Ramos (cell line): ENCODE results near the gene ANKS3.

ENCODE experiments used
- in situ Hi-C: fragments of 300-500 bp; cut with MboI; formaldehyde crosslinking; loops from one replicate; pipeline ENCODE4 v1.14.3; 2022; ENCODE audit warnings: low sequenced_read_pairs; ENCODE audit not compliant: unreplicated experiment

ANKS3 gene

DNA sequence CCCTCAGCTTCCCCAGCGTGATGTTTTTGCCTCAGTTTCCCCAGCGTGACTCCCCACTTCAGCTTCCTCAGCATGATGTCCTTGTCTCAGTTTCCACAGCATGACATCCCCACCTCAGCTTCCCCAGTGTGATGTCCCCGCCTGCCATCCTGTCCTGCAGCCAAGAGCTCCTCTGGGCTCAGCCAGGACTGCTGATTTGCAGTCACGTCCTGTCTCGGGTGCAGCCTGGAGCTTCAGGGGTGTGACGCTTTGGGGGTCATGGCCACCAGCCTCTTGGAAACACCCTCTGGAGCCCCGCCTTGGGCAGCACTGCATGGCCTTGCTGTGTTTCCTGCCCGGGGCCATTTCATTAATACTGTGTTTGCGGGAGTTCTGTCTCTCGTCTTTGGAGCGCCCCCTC is 57.2 kb downstream of the ANKS3 start:
- in situ Hi-C loops = no loop called here

- in situ Hi-C loops = no loop called here
Observed at GRCh38 chr16:4675864-4676786, 57.9 kb downstream of the ANKS3 start.

DNA sequence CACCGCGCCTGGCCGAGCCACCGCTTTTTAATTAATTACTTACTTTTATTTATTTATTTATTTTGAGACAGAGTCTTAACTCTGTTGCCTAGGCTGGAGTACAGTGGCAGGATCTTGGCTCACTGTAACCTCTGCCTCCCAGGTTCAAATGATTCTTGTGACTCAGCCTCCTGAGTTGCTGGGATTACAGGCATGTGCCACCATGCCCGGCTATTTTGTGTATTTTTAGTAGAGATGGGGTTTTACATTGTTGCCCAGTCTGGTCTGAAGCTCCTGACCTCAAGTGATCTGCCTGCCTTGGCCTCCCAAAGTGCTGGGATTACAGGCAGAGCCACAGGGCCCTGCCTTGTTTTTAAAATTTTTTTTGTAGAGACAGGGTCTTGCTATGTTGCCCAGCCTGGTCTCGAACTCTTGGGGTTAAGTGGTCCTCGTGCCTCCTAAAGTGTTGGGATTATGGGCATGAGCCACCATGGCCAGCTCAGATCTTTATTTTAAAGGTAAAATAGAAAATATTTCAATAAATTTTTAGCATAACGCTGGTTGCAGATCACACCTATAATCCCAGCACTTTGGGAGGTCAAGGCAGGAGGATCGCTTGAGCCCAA is 59.0 kb downstream of the ANKS3 start:
- in situ Hi-C loops = no loop called here

DNA sequence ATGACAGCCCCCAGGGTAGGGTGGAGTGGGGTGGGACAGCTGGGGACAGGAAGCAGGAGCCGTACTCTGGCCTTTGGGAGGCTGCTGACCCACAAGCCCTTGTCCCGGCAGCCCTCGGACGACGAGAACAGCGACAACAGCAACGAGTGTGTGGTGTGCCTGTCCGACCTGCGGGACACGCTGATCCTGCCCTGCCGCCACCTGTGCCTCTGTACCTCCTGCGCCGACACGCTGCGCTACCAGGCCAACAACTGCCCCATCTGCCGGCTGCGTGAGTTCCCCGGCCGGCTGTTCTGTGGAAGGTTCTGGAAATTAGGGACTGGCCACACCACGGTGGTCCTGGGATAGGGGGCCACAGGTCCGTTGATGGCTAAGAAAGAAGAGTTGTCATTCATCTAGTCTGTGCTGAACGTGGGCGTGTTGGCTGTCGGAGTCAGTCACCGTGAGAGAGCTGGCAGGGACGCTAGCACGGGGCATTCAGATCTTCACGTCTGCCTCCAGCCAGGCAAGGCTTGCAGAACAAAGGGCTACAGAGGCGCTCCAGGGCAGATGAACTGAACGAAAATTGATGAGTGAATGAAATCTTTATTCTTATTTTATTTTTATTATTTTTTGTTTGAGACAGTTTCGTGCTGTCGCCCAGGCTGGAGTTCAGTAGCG is 60.6 kb downstream of the ANKS3 start:
- in situ Hi-C loops = no loop called here

- in situ Hi-C loops = no loop called here
Observed at GRCh38 chr16:4668313-4668960, 65.6 kb downstream of the ANKS3 start.

- in situ Hi-C loops = no loop called here
Observed at GRCh38 chr16:4667203-4667963, 66.7 kb downstream of the ANKS3 start.

GRCh38 chr16:4666537-4667202 is 67.4 kb downstream of the ANKS3 start:
- in situ Hi-C loops = no loop called here

DNA sequence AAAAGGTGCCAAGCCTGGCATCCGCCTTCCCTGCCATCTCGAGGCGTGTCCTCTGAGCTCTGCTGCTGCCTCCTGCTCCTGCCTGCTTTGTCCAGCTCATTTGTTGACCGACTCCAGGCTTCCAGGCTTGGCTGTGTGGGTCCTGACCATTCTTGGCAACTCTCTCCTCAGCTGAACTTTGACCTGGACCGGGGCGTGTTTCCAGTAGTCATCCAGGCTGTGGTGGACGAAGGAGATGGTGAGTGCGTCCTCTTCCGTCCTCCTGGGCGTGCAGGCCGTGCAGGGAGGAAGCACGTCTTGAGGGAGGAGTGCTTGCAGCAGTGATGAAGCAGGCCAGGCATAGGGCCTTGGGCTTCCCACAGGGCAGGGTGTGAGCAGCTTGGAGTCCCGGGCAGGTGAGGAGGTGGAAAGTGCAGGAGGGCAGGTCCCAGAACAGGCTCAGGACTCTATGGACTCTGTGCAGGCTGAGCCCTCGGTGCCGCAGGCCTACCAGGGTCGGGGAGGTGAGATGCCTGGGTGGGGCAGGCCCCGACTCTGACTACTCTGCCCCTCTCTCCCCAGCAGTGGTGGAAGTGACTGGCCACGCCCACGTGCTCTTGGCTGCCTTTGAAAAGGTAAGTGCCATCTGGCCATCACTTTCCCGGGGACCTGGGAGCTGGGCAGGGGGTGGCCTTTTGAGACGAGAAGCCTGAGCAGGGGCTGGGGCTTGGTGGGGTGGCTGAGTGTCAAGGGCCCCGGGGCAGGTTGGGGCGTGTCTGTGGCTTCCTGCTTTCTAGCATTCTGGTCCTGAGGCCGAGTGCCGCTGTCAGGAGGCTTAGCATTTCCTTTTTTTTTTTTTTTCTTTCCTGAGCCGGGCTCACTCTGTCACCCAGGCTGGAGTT is 69.3 kb downstream of the ANKS3 start:
- in situ Hi-C loops = no loop called here

GRCh38 chr16:4663777-4664465 is 70.2 kb downstream of the ANKS3 start:
- in situ Hi-C loops = no loop called here

DNA sequence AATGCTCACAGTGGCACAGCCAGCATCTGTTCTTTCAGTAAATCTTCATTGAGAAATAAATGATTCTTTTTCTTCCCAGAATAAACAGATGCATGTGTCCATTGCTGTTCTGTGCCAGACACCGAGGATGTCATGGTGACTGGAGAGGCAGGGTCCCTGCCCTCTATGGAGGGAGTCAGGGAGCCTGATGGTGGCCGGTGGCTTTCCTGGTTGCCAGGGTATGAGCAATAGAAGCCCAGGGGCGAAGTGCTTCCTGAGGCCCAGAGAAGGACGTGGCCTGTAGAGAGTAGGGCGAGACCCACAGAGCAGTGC is 70.7 kb downstream of the ANKS3 start:
- in situ Hi-C loops = no loop called here

- in situ Hi-C loops = no loop called here
Observed at GRCh38 chr16:4661661-4662060, 72.4 kb downstream of the ANKS3 start.

DNA sequence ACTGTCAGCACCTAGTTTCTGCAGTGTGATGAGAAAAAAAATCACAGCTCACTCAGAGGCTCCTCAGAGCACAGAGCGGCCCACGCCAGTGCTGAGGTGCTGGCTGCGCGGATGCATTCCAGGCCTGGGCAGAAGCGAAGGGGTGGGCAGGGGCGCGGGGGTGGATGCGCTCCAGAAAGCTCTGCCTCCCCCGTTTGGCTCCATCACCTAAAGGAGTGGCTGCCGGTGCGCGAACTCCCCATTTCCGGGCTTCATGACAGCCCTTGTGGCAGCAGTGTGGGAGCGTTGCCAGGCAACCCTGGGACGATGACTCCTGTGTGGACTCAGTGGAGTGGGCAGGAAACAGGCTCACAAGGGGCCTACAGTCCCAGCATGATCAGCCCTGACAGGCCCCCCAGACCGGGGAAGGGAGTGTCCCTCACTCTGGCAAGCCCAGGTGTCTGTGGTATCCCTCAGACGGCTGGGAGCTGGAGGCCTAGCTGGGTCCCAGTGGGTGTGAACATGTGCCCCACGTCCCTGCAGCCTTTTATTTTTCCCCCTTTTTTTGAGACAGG is 73.5 kb downstream of the ANKS3 start:
- in situ Hi-C loops = no loop called here

DNA sequence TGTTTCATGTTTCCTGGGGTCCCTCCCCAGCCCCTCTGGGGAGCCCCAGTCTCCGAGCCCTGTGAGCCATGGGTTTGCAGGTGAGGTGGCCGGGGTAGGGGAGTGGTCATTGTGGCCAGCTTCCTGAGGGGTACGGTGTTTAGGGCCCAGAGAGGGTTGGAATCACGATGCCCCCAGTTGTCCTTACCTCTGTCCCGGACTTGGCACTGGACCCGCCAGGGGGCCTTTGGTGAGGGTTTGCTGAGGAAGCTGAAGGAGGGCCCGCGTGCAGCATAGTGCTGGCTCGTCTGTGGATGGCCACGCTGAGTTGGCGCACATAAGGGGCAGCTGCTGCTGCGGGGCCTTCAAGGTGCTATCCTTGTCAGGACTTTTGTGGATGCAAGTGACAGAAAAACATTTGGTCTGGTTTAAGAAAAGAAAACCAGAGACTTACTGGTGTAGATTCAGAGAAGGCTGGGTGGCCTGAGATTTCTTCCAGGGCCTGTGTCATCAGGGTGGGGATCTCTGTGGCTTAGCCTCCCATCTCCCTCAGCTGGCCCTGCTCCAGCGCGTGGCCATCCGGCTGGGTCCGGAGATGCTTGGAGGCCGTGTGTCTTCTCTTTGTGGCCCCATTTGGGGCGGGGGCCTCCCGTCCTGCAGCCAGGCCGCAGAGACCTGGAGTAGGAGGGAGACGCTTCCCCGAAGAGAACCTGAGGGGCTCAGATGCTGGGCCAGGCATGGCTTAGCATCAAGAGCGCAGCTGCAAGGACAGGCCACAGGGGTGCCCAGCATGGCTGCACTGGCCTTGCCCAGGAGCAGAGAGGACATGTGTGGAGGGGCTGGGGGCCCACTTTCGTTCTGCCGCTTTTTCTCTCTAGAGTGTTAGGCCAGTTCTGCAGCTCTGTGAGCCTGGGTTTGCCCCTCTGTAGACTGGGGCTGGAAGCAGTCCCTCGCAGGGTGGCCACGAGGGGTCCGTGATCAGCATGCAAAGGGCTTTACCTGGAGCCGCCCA is 74.4 kb downstream of the ANKS3 start:
- in situ Hi-C loops = no loop called here

DNA sequence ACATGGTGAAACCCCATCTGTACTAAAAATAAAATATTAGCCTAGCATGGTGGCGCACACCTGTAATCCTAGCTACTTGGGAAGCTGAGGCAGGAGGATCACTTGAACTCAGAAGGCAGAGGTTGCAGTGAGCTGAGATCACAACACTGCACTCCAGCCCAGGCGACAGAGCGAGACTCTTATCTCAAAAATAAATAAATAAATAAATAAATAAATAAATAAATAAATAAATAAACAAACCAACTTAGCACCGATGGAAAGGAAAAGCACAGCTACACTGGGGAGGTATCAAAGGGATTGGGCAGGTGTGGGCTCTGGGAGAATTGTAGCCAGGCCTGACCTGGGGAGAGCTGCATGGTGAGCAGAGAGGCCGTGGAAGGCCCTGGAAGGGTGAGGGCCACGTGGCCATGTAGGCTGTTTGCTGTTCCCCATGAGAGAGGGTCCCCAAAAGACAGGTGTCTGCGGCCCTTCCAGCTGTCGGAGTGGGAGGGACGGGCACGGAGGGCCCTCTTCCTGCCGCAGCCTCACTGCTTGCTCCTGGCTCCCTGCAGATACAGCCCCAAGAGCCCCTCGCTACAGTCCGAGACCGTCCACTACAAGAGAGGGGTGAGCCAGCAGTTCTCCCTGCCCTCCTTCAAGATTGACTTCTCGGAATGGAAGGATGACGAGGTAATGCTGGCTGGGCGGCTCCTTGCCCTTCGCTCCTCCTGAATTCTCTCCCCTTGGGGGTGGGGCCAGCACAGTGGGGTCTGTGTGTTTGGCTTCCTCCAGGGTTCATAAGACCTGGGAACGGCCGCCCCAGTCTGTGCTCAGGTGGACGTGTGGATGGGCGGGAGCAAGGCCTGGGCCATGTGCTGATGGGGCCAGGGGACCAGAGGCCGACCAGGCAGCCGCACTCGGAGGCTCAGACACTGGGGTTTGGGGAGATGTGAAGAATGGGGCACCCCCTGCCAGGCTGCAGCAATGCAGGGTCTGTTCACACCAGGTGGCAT is 77.1 kb downstream of the ANKS3 start:
- in situ Hi-C loops = no loop called here

DNA sequence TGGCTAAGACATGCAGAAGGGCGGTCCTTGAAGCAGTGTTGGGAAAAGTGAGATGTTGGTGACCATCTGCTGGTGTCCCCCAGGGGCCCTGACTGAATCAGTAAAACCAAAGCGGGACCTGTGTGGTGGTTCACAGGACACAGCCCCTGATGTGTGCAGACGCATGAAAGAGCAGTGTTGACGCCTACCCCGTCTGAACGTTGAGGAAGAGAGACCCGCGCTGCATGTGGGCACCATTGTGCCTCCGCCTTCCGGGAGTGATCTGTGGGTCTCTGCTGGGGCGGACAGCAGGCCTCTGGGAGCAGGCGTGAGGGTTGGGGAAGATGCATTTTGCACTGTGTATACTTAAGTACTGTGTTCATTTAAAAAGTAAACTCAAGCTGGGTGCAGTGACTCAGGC is 77.8 kb downstream of the ANKS3 start:
- in situ Hi-C loops = no loop called here

DNA sequence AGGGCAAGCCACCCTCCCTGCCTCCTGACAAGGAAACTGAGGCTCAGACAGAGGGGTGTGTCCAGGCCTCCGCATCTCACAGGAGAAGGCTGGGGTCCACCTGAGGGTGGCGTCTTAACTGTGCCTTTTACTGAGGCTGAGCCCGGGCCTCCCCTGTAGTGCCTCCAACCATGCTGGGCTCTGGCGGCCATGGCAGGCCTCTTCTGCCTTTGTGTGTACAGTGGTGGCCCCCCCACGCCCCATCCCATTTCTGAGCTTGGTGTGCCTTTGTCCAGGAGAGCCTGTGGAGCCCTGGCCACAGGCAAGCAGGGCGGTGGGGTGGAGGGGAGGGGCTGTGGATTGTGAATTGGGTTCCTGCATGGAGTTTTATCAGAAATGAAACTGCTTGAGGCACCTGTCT is 78.3 kb downstream of the ANKS3 start:
- in situ Hi-C loops = no loop called here
